ENCODE results near the gene TACR1.

TACR1 gene

GRCh38 chr2:75031906-75032803, 167.2 kb downstream of the TACR1 start:
- FAIRE-seq (no peak), DNase-seq (ENCODE audit: insufficient read length, low spot score) (no peak)
- TF ChIP-seq SPI1 (IDR thresholded peaks at IDR 0.05; ENCODE audit: low read depth, low read length): no peak
- TF ChIP-seq POU2F2 (IDR thresholded peaks at IDR 0.05; ENCODE audit: low read depth, low read length): no peak
- TF ChIP-seq PAX5 (IDR thresholded peaks at IDR 0.05; ENCODE audit: insufficient read depth, low read length, severe bottlenecking): no peak
- TF ChIP-seq POLR2A (IDR thresholded peaks at IDR 0.05; ENCODE audit: low read depth, low read length): no peak
- no peak for TF ChIP-seq POLR2AphosphoS5 (IDR thresholded peaks at IDR 0.05; ENCODE audit: low read depth, low read length)
- TF ChIP-seq TAF1 (IDR thresholded peaks at IDR 0.05; ENCODE audit: low read depth, low read length): no peak

GRCh38 chr2:75031171-75031570, 168.1 kb downstream of the TACR1 start:
- FAIRE-seq (no peak), DNase-seq (ENCODE audit: insufficient read length, low spot score) (no peak)
- TF ChIP-seq SPI1 (IDR thresholded peaks at IDR 0.05; ENCODE audit: low read depth, low read length) (no peak), POLR2A (IDR thresholded peaks at IDR 0.05; ENCODE audit: low read depth, low read length) (no peak), PAX5 (IDR thresholded peaks at IDR 0.05; ENCODE audit: insufficient read depth, low read length, severe bottlenecking) (no peak), POU2F2 (IDR thresholded peaks at IDR 0.05; ENCODE audit: low read depth, low read length) (no peak), POLR2AphosphoS5 (IDR thresholded peaks at IDR 0.05; ENCODE audit: low read depth, low read length) (no peak), TAF1 (IDR thresholded peaks at IDR 0.05; ENCODE audit: low read depth, low read length) (no peak)

- TF ChIP-seq TAF1 (IDR thresholded peaks at IDR 0.05; ENCODE audit: low read depth, low read length) (no peak), PAX5 (IDR thresholded peaks at IDR 0.05; ENCODE audit: insufficient read depth, low read length, severe bottlenecking) (no peak), POU2F2 (IDR thresholded peaks at IDR 0.05; ENCODE audit: low read depth, low read length) (no peak)
- FAIRE-seq (no peak), DNase-seq (ENCODE audit: insufficient read length, low spot score) (no peak)
Observed at GRCh38 chr2:75030218-75031009, 168.9 kb downstream of the TACR1 start.

GRCh38 chr2:75027886-75028285, 171.4 kb downstream of the TACR1 start:
- TF ChIP-seq POLR2A (IDR thresholded peaks at IDR 0.05; ENCODE audit: low read depth, low read length) (no peak), PAX5 (IDR thresholded peaks at IDR 0.05; ENCODE audit: insufficient read depth, low read length, severe bottlenecking) (no peak), POU2F2 (IDR thresholded peaks at IDR 0.05; ENCODE audit: low read depth, low read length) (no peak), SPI1 (IDR thresholded peaks at IDR 0.05; ENCODE audit: low read depth, low read length) (no peak), POLR2AphosphoS5 (IDR thresholded peaks at IDR 0.05; ENCODE audit: low read depth, low read length) (no peak), TAF1 (IDR thresholded peaks at IDR 0.05; ENCODE audit: low read depth, low read length) (no peak)
- DNase-seq (ENCODE audit: insufficient read length, low spot score): no peak
- FAIRE-seq: no peak

DNA sequence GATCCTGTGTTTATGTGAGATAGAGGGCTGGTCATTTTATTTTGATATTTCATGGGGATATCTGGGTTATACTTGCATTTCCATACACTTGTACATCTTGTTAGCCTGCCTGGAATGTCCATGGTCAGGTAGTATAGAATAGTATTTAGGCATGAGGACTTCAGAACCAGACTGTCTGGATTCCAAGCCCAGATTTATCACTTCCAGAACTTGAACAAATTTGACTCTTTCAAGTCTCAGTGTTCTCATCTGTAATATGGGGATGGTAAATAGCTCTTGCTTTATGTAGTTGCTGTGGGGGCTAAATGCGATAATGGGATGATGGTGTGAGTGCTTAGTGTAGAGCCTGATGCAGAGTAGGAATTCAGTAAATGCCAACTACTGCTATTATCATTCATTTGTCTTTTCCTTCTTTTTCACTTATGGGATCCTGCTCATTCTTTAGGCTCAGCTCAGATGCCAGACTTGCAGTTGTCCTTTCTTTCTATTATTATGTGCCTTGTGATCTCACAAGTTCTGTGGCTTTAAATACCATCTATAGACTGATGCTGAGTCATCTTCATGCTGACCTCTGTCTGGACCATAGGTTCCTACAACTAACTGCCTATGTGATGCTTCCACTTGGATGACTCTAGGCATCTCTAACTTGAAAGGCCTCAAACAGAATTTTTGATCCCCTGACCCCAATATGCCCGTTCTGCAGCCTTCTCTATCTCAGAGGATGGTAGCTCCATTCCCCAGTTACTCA, 173.5 kb downstream of the TACR1 start:
- TF ChIP-seq PAX5 (IDR thresholded peaks at IDR 0.05; ENCODE audit: insufficient read depth, low read length, severe bottlenecking) (no peak), POLR2A (IDR thresholded peaks at IDR 0.05; ENCODE audit: low read depth, low read length) (no peak), TAF1 (IDR thresholded peaks at IDR 0.05; ENCODE audit: low read depth, low read length) (no peak), SPI1 (IDR thresholded peaks at IDR 0.05; ENCODE audit: low read depth, low read length) (no peak), POU2F2 (IDR thresholded peaks at IDR 0.05; ENCODE audit: low read depth, low read length) (no peak), POLR2AphosphoS5 (IDR thresholded peaks at IDR 0.05; ENCODE audit: low read depth, low read length) (no peak)
- DNase-seq (ENCODE audit: insufficient read length, low spot score) (no peak), FAIRE-seq (no peak)

- DNase-seq (ENCODE audit: insufficient read length, low spot score): no peak
- TF ChIP-seq PAX5 (IDR thresholded peaks at IDR 0.05; ENCODE audit: insufficient read depth, low read length, severe bottlenecking): no peak
- no peak for TF ChIP-seq POLR2A (IDR thresholded peaks at IDR 0.05; ENCODE audit: low read depth, low read length)
- no peak for TF ChIP-seq POLR2AphosphoS5 (IDR thresholded peaks at IDR 0.05; ENCODE audit: low read depth, low read length)
- no peak for TF ChIP-seq SPI1 (IDR thresholded peaks at IDR 0.05; ENCODE audit: low read depth, low read length)
- TF ChIP-seq TAF1 (IDR thresholded peaks at IDR 0.05; ENCODE audit: low read depth, low read length): no peak
- no peak for TF ChIP-seq POU2F2 (IDR thresholded peaks at IDR 0.05; ENCODE audit: low read depth, low read length)
- FAIRE-seq: no peak
Observed at GRCh38 chr2:75025216-75025615, 174.1 kb downstream of the TACR1 start.

GRCh38 chr2:75023666-75024455, 175.5 kb downstream of the TACR1 start:
- TF ChIP-seq TAF1 (IDR thresholded peaks at IDR 0.05; ENCODE audit: low read depth, low read length) (no peak), POLR2AphosphoS5 (IDR thresholded peaks at IDR 0.05; ENCODE audit: low read depth, low read length) (no peak), POLR2A (IDR thresholded peaks at IDR 0.05; ENCODE audit: low read depth, low read length) (no peak), PAX5 (IDR thresholded peaks at IDR 0.05; ENCODE audit: insufficient read depth, low read length, severe bottlenecking) (no peak), SPI1 (IDR thresholded peaks at IDR 0.05; ENCODE audit: low read depth, low read length) (no peak), POU2F2 (IDR thresholded peaks at IDR 0.05; ENCODE audit: low read depth, low read length) (no peak)
- FAIRE-seq (no peak), DNase-seq (ENCODE audit: insufficient read length, low spot score) (no peak)

- TF ChIP-seq POLR2A (IDR thresholded peaks at IDR 0.05; ENCODE audit: low read depth, low read length) (no peak), SPI1 (IDR thresholded peaks at IDR 0.05; ENCODE audit: low read depth, low read length) (no peak), POLR2AphosphoS5 (IDR thresholded peaks at IDR 0.05; ENCODE audit: low read depth, low read length) (no peak), POU2F2 (IDR thresholded peaks at IDR 0.05; ENCODE audit: low read depth, low read length) (no peak), PAX5 (IDR thresholded peaks at IDR 0.05; ENCODE audit: insufficient read depth, low read length, severe bottlenecking) (no peak), TAF1 (IDR thresholded peaks at IDR 0.05; ENCODE audit: low read depth, low read length) (no peak)
- DNase-seq (ENCODE audit: insufficient read length, low spot score) (no peak), FAIRE-seq (no peak)
Observed at GRCh38 chr2:75022516-75022915, 176.8 kb downstream of the TACR1 start.
